ENCODE measurements around the gene SERTAD1.
"Not testable (repeated sequence)": the region's sequence is repeated elsewhere in the genome, so short reads cannot be mapped to it uniquely, and the experiment has no call there.

The SERTAD1 gene

GRCh38 chr19:40425450-40426287, at the start of gene SERTAD1:
Gene SERTAD1 (minus strand): TSS chr19:40425992. CDS start chr19:40423546, 2,446 bp downstream.
- peak; percentile 100 for DNase-seq (ENCODE audit: low read depth)

GRCh38 chr19:40474737-40475136, 48.9 kb upstream of the SERTAD1 start:
- no peak for DNase-seq (ENCODE audit: low read depth)

- DNase-seq (ENCODE audit: low read depth) = no peak
These were observed 46.7 kb upstream of the SERTAD1 start for GRCh38 chr19:40472516-40472915.

GRCh38 chr19:40471111-40471510, 45.3 kb upstream of the SERTAD1 start:
- DNase-seq (ENCODE audit: low read depth) = no peak

GRCh38 chr19:40469011-40469410, 43.2 kb upstream of the SERTAD1 start:
- DNase-seq (ENCODE audit: low read depth) = no peak

- DNase-seq (ENCODE audit: low read depth) = no peak
These were observed 41.4 kb upstream of the SERTAD1 start, which contains the start of gene SPTBN4 for GRCh38 chr19:40466985-40467734. Gene SPTBN4 (plus strand): TSS chr19:40467001. CDS start chr19:40472622, 5,621 bp downstream.

- peak; percentile 35 for DNase-seq (ENCODE audit: low read depth)
These were observed 40.6 kb upstream of the SERTAD1 start for GRCh38 chr19:40466219-40466984.

GRCh38 chr19:40465557-40466218, 39.9 kb upstream of the SERTAD1 start, which contains the start of gene BLVRB:
Gene BLVRB (minus strand): TSS chr19:40465745. CDS start chr19:40465688, 57 bp downstream.
- DNase-seq (ENCODE audit: low read depth) = peak; percentile 99

GRCh38 chr19:40465025-40465556, 39.3 kb upstream of the SERTAD1 start:
- DNase-seq (ENCODE audit: low read depth) = no peak

- peak; percentile 60 for DNase-seq (ENCODE audit: low read depth)
These were observed 38.5 kb upstream of the SERTAD1 start for GRCh38 chr19:40464059-40465024.

GRCh38 chr19:40463587-40464037, 37.8 kb upstream of the SERTAD1 start:
- DNase-seq (ENCODE audit: low read depth) = not testable (repeated sequence)

- DNase-seq (ENCODE audit: low read depth) = no peak
These were observed 36.0 kb upstream of the SERTAD1 start for GRCh38 chr19:40461669-40462221.

GRCh38 chr19:40460185-40460584, 34.4 kb upstream of the SERTAD1 start:
- no peak for DNase-seq (ENCODE audit: low read depth)

- DNase-seq (ENCODE audit: low read depth) = no peak
These were observed 32.8 kb upstream of the SERTAD1 start for GRCh38 chr19:40458597-40458974.

GRCh38 chr19:40457953-40458596, 32.3 kb upstream of the SERTAD1 start:
- no peak for DNase-seq (ENCODE audit: low read depth)

GRCh38 chr19:40457048-40457447, 31.3 kb upstream of the SERTAD1 start:
- DNase-seq (ENCODE audit: low read depth) = no peak

- DNase-seq (ENCODE audit: low read depth) = not testable (repeated sequence)
These were observed 28.2 kb upstream of the SERTAD1 start for GRCh38 chr19:40453943-40454342.

- DNase-seq (ENCODE audit: low read depth) = no peak
These were observed 27.5 kb upstream of the SERTAD1 start for GRCh38 chr19:40453151-40453735.

- DNase-seq (ENCODE audit: low read depth) = no peak
These were observed 26.2 kb upstream of the SERTAD1 start for GRCh38 chr19:40452016-40452415.

Data from stimulated activated CD8-positive, alpha-beta memory T cell treated with anti-CD3 and anti-CD28 coated beads, Interleukin-15, amount 100 ng/mL, for 1 hour (primary cell).